Loucy (cell line): ENCODE measurements around the gene VPS54.

Experiments
- H2AFZ ChIP-seq: fragments of 200-600 bp; sonication (generic); 2 replicates; pipeline ENCODE4 v1.6.0; 2016; ENCODE audit warnings: antibody characterized with exemption, mild to moderate bottlenecking, low read length, moderate library complexity
- H3F3A ChIP-seq: fragments of 200-600 bp; 2 replicates; pipeline ENCODE4 v1.6.0; 2016; ENCODE audit warnings: antibody characterized with exemption, low read depth, mild to moderate bottlenecking
- H3K27me3 ChIP-seq: fragments of 200-600 bp; sonication (generic); 2 replicates; pipeline ENCODE4 v1.6.1; 2014; ENCODE audit warnings: low read length, mild to moderate bottlenecking; ENCODE audit not compliant: insufficient read depth, poor library complexity, severe bottlenecking
- H3K36me3 ChIP-seq: fragments of 200-600 bp; sonication (generic); 2 replicates; pipeline ENCODE4 v1.6.1; 2016; ENCODE audit warnings: low read length; ENCODE audit not compliant: insufficient read depth
- H3K4me1 ChIP-seq: fragments of 200-600 bp; sonication (generic); 2 replicates; pipeline ENCODE4 v1.5.1; 2014; ENCODE audit warnings: low read length, mild to moderate bottlenecking; ENCODE audit not compliant: insufficient read depth, poor library complexity, severe bottlenecking
- H3K4me2 ChIP-seq: fragments of 200-600 bp; sonication (generic); 2 replicates; pipeline ENCODE4 v1.6.0; 2014; ENCODE audit warnings: antibody characterized with exemption, low read length, low read depth, mild to moderate bottlenecking; ENCODE audit not compliant: poor library complexity, severe bottlenecking
- H3K4me3 ChIP-seq: fragments of 200-600 bp; sonication (generic); 2 replicates; pipeline ENCODE4 v1.5.1; 2014; ENCODE audit warnings: low read length, mild to moderate bottlenecking, mixed read lengths; ENCODE audit not compliant: poor library complexity, severe bottlenecking
- H3K79me2 ChIP-seq: fragments of 200-600 bp; sonication (generic); 2 replicates; pipeline ENCODE4 v1.6.1; 2014; ENCODE audit warnings: low read length; ENCODE audit not compliant: insufficient read depth
- H3K9ac ChIP-seq: fragments of 200-600 bp; sonication (generic); 2 replicates; pipeline ENCODE4 v1.6.0; 2014; ENCODE audit warnings: mild to moderate bottlenecking, low read depth, low read length, moderate library complexity; ENCODE audit not compliant: poor library complexity, severe bottlenecking
- H3K9me2 ChIP-seq: fragments of 200-600 bp; sonication (generic); replicated peaks from 2 replicates; pipeline ENCODE4 v1.6.1; 2016; ENCODE audit warnings: low read depth, low read length, mixed read lengths
- H3K9me3 ChIP-seq: fragments of 200-600 bp; sonication (generic); 2 replicates; pipeline ENCODE4 v1.6.1; 2014; ENCODE audit warnings: mild to moderate bottlenecking, antibody characterized with exemption, low read length, low read depth; ENCODE audit not compliant: insufficient read depth
- H4K20me1 ChIP-seq: fragments of 200-600 bp; sonication (generic); 2 replicates; pipeline ENCODE4 v1.6.0; 2014; ENCODE audit warnings: antibody characterized with exemption, low read length, mild to moderate bottlenecking; ENCODE audit not compliant: insufficient read depth, poor library complexity, severe bottlenecking
- EZH2phosphoT487 ChIP-seq: fragments of 200-600 bp; IDR thresholded peaks from 2 replicates; pipeline ENCODE4 v1.6.1; 2018; ENCODE audit warnings: antibody characterized with exemption, mild to moderate bottlenecking, moderate library complexity, borderline replicate concordance
- TF ChIP-seq, protein P1 (sequence below): fragments of 200-600 bp; sonication (generic); conservative IDR thresholded peaks from 2 replicates; pipeline ENCODE4 v1.5.1; 2014; ENCODE audit warnings: mild to moderate bottlenecking, antibody characterized with exemption, low read length

Gene VPS54

GRCh38 chr2:64063924-64064331, 44.7 kb upstream of the VPS54 start:
- H3K9me3 ChIP-seq: no peaks in the 10 kb centered on the region
- no peaks in the 10 kb centered on the region for H3K36me3 ChIP-seq
- H3K9me2 ChIP-seq: no peaks in the 10 kb centered on the region
- H4K20me1 ChIP-seq: no peaks in the 10 kb centered on the region
- H3K79me2 ChIP-seq: no peaks in the 10 kb centered on the region
- H3K4me1 ChIP-seq: peaks cover 9% of the 10 kb centered on the region
- no peaks in the 10 kb centered on the region for H3F3A ChIP-seq
- no peak overlapping the region for H3K4me3 ChIP-seq
- peak overlapping the region; percentile 9; the same call in 1 of the 2 replicates for H2AFZ ChIP-seq
- H3K9ac ChIP-seq: no peak overlapping the region
- no peak overlapping the region for H3K4me2 ChIP-seq
- no peaks in the 10 kb centered on the region for H3K27me3 ChIP-seq
- no peak for TF ChIP-seq EZH2phosphoT487
- TF ChIP-seq, protein P1, sequence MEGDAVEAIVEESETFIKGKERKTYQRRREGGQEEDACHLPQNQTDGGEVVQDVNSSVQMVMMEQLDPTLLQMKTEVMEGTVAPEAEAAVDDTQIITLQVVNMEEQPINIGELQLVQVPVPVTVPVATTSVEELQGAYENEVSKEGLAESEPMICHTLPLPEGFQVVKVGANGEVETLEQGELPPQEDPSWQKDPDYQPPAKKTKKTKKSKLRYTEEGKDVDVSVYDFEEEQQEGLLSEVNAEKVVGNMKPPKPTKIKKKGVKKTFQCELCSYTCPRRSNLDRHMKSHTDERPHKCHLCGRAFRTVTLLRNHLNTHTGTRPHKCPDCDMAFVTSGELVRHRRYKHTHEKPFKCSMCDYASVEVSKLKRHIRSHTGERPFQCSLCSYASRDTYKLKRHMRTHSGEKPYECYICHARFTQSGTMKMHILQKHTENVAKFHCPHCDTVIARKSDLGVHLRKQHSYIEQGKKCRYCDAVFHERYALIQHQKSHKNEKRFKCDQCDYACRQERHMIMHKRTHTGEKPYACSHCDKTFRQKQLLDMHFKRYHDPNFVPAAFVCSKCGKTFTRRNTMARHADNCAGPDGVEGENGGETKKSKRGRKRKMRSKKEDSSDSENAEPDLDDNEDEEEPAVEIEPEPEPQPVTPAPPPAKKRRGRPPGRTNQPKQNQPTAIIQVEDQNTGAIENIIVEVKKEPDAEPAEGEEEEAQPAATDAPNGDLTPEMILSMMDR: no peak

- H3K79me2 ChIP-seq: no peaks in the 10 kb centered on the region
- no peak overlapping the region; the same call in 1 of the 2 replicates for H2AFZ ChIP-seq
- no peak overlapping the region for H3K9ac ChIP-seq
- no peaks in the 10 kb centered on the region for H3K36me3 ChIP-seq
- peaks cover 9% of the 10 kb centered on the region for H3K4me1 ChIP-seq
- no peaks in the 10 kb centered on the region for H3K9me3 ChIP-seq
- H4K20me1 ChIP-seq: no peaks in the 10 kb centered on the region
- H3K4me3 ChIP-seq: no peak overlapping the region
- no peaks in the 10 kb centered on the region for H3K9me2 ChIP-seq
- H3K4me2 ChIP-seq: no peak overlapping the region
- H3F3A ChIP-seq: no peaks in the 10 kb centered on the region
- no peaks in the 10 kb centered on the region for H3K27me3 ChIP-seq
- TF ChIP-seq, protein P1: no peak
- no peak for TF ChIP-seq EZH2phosphoT487
These were observed 44.2 kb upstream of the VPS54 start for GRCh38 chr2:64063454-64063853.

GRCh38 chr2:64062840-64063239, 43.6 kb upstream of the VPS54 start:
- H4K20me1 ChIP-seq: no peaks in the 10 kb centered on the region
- H3K36me3 ChIP-seq: no peaks in the 10 kb centered on the region
- H3K4me2 ChIP-seq: no peak overlapping the region
- no peak overlapping the region for H2AFZ ChIP-seq
- no peaks in the 10 kb centered on the region for H3K27me3 ChIP-seq
- no peaks in the 10 kb centered on the region for H3F3A ChIP-seq
- no peak overlapping the region for H3K4me3 ChIP-seq
- H3K79me2 ChIP-seq: no peaks in the 10 kb centered on the region
- H3K9me2 ChIP-seq: no peaks in the 10 kb centered on the region
- H3K4me1 ChIP-seq: peaks cover 9% of the 10 kb centered on the region
- no peaks in the 10 kb centered on the region for H3K9me3 ChIP-seq
- no peak overlapping the region for H3K9ac ChIP-seq
- TF ChIP-seq EZH2phosphoT487: no peak
- TF ChIP-seq, protein P1: no peak
